Mucosa of gallbladder (tissue), 1 donor: ENCODE measurements around the gene CD84. TPM values are rescaled to one million over a fixed set of nuclear protein-coding genes. Genes with fewer than 3 reads are reported as not detected.
A peak's percentile ranks its signal among the peaks of the same experiment; 100 is the strongest.
"Not testable (repeated sequence)": the region's sequence is repeated elsewhere in the genome, so short reads cannot be mapped to it uniquely, and the experiment has no call there.

Source experiments
- DNase-seq: peaks from one replicate; pipeline ENCODE4 v3.0.0-alpha.2; 2020; ENCODE audit warnings: low spot score
- total RNA-seq: library from RNA; stranded (reverse); gene quantifications from one replicate; pipeline ENCODE4 v1.2.1, GENCODE V29; 2021
- donor health status: DM: no; HTN: no; CAD: no.

Gene CD84
- total RNA-seq, 1 donor from 2014 or later = 11.9 TPM

DNA sequence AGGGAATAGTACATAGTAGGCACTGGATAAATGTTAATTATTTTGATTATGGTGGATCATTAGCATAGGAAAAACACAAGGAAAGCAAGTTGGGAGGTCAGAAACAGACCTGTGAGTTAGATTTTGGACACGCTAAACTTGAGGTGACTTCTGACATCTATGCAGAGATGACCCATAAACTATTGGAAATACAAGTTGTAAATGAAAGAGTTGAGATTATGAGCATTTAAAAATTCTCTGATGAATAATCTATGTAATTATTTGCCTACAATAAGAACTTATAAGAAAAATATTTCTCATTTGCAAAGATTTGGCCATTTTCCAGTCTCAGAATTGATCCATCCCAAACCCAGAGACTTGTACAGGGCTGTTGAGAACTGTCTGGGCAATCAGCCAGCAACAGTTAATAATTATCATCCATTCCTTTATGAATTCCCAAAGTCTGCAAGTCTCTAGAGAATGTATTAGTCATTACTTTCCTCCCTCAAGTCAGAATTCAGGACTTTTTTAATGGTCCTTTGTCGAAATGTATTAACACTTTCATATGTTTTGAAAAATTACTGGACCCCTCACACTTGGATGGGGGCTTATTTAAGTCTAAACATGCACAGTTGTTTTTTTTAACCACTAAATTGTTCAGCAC lies 36.9 kb downstream of the CD84 start:
- DNase-seq = peak; percentile 72

DNA sequence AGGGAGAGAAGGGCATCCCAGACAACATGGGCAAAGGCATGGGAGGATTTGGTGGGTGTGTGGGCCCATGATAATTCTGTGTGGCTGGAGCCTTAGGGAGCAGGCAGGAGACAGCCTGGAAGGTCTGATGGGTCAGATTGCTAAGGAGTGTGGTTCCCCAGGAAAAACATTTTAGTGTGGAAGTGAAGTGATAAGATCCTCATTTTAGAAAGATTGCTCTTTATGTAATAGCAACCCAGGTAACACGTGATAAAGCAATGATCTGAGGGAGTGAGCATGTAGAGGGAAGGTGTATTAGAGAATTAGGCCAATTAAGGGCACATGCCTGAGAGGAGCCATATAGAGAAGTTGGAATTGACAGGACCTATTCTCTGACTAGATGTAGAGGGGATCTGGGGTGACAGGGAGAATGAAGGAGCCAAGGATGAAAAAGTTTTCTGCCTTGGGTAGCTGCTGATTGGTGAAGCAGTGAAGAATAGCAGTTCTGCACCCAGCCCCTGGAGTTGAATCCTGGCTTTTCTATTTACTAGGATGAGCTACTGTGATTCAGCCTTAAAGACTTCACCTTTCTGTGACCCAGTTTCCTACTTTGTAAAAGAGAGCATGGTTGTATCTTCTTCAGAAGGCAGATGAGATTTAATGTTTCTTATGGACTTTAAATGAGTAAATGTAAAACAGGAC lies 37.5 kb downstream of the CD84 start:
- DNase-seq = no peak

DNA sequence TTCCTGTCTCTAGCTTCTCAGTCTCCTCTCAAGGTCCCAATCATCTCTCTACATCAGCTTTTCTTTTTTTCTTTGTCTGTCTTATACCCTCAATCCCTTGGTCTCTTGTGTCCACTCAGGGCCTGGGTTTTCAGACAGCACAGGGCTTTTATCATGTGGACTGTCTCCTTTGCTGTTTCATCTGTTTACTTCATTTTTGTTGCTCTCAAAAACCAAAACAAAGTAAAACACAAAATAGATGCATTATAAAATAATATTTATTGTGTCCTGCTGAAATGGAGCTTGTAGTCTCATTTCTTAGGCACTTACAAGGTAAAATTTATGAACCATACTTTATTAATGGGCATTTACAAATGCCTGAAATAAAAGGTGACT lies 38.5 kb downstream of the CD84 start:
- no peak for DNase-seq

DNA sequence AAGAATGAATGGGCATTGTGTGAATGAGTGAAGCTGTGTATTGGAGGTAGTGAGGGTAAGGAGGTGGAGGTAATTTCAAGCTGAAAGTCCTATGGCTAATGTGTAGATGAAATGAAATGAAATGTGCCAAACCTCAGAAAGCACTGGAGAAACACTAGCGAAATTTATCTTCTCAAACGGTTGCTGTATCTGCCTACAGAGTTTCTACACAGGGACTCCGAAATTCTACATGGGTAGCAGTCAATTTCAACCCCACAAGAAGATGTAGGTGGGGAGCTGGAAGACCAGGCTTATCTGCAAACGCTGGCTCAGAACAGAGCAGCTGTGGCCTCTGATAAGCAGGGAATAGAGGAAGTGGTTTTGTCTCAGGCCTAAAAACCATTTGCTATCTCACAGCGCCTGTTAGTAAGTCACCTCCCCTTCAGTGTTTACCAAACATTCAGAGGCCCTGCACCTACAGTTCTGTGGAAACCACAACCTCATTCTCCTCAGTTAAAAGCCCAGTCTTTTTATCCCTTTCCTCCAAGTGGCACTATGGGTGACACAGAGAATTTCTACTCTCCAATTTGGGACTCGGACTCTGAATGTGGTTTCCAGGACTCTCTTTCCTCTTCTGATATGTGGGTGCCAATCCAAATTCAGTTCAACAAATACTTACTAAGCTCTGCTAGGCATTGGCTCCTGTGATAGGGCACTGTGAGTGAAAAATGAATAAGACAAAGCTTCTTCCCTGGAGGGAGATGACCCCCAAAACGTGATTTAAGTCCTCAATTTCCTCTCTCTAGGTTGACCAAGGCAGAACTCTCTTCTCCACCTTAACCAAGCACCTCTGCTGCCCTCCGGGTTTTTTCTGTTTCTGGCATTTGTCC lies 39.1 kb downstream of the CD84 start:
- peak; percentile 52 for DNase-seq

DNA sequence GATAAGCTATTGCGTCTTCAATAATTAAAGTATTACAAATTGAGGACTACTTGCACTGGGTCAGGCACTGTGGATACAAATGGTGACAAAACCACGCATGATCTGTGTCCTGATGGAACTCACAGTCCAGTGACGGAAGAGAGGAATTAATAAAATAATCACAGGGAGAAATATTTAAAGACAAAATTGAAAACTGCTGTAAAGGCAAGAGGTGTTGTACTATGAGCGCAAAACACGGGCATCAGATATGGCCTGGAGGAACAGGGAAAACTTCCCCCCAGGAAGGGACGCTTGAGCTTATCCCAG lies 39.7 kb downstream of the CD84 start:
- no peak for DNase-seq

DNA sequence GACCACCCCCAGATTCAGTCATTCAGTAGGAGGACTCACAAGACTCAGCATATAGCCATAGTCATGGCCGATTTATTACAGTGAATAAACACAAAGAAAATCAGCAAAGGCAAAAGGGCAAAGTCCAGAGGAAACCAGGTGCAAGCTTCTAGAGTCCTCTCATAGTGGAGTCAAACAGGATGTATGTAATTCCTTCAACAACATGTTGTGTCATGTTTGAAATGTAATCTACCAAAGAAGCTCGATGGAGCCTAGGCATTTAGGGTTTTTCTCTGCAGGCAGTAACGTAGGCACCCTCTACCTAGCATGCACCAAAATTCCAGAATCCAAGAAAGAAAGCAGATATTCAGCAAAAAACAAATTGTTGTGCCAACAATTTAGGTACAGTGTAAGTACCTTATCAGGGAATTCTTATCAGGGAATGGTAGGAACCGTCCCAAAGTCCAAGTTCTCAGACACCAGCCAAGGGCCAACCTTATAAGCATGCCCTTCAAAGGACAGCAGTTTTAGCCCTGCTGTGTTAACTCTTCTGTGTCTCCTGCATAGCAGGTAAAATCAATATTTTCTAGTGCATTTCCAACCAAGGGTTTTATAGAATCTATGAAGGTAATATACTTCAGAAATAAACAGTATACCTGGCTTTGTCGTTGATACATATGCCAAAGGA lies 40.2 kb downstream of the CD84 start:
- DNase-seq = peak; percentile 71

DNA sequence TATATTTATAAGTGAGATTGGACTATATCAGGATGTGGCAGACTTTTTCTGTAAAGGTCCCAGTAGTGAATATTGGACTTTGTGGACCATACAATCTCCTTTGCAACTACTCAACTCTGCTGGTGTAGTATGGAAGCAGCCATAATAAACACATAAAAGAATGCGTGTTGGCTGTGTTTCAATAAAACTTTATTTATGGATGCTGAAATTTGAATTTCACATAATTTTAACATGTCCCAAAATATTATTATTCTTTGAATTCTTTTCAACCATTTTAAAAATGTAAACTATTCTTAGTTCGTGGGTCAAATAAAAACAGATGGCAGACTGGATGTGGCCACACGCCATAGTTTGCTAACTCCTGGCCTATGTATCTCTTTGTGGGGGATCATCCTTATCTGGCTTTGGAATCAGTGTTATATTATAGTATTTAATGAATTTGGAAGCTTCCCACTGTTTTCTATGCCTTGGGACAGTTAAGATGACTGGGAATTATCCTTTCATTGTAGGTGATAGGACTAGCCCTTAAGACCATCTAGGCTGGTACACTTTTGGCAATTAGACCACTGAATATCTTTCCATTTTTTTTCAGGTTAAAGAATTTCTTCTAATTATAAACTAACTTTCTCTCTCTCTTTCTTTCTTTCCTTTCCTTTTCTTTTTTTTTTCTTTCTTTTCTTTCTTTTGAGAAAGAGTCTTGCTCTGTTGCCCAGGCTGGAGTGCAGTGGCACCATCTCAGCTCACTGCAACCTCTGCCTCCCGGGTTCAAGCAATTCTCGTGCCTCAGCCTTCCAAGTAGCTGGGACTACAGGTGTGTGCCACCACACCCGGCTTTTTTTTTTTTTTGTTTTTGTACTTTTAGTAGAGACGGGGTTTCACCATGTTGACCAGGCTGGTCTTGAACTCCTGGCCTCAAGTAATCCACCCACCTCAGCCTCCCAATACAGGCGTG lies 41.3 kb downstream of the CD84 start:
- DNase-seq = no peak

DNA sequence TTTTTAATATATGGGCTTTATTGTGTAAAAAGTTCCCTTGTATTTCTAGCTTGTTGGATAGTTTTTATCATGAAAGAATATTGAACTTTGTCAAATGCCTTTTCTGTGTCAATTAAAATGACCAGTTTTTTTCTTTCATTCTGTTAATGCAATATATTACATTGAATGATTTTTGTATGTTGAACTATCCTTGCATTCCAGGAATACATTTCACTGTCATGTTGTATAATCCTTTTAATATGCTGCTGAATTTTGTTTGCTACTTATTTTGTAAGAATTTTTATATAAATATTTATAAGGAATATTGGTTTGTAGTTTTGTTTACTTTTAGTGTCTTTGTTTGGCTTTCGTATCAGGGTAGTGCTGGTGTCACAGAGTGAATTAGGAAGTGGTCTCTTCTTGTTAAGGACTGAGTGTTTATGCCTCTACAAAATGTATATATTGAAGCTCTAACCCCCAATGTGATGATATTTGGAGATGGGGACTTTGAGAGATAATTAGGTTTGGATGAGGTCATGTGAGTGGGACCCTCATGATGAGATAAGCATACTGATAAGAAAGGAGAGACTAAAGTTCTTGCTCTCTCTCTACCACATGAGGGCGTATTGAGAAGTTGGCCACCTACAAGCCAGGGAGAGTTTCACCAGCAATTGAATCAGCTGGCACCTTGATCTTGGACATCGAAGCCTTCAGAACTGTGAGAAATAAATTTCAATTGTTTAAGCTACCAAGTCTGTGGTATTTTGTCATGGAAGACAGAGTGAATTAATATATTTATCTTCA lies 44.3 kb downstream of the CD84 start:
- no peak for DNase-seq

DNA sequence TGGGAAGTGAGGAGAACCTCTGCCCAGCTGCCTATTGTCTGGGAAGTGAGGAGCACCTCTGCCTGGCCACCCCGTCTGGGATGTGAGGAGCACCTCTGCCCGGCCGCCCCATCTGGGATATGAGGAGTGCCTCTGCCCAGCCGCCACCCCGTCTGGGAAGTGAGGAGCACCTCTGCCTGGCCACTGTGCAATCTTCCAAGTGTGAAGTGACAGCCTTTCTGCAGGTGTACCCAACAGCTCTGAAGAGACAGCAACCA lies 46.8 kb downstream of the CD84 start:
- DNase-seq = not testable (repeated sequence)

DNA sequence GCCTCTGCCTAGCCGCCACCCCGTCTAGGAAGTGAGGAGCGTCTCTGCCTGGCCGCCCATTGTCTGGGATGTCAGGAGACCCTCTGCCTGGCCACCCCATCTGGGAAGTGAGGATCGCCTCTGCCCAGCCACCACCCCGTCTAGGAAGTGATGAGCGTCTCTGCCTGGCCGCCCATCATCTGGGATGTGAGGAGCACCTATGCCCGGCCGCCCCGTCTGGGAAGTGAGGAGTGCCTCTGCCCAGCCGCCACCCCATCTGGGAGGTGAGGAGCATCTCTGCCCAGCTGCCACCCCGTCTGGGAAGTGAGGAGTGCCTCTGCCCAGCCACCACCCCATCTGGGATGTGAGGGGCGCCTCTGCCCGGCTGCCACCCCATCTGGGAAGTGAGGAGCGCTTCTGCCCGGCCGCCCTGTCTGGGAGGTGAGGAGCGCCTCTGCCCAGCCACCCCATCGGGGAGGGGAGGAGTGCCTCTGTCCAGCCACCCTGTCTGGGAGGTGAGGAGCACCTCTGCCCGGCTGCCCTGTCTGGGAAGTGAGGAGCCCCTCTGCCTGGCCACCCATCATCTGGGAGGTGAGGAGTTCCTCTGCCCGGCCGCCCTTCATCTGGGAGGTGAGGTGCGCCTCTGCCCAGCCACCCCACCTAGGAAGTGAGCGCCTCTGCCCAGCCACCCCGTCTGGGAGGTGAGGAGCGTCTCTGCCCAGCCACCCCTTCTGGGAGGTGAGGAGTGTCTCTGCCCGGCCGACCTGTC lies 47.3 kb downstream of the CD84 start:
- not testable (repeated sequence) for DNase-seq

DNA sequence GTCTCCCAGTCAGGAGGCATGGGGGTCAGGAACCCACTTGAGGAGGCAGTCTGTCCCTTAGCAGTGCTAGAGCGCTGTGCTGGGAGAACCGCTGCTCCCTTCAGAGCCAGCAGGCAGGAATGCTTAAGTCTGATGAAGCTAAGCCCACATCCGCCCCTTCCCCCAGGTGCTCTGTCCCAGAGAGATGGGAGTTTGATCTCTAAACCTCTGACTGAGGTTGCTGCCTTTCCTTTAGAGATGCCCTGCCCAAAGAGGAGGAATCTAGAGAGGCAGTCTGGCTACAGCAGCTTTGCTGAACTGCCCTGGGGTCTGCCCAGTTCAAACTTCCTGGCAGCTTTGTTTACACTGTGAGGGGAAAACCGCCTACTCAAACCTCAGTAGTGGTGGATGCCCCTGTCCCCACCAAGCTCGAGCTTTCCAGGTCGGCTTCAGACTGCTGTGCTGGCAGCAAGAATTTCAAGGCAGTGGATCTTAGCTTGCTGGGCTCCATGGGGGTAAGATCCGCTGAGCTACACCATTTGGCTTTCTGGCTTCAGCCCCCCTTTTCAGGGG lies 49.8 kb downstream of the CD84 start:
- DNase-seq = not testable (repeated sequence)

DNA sequence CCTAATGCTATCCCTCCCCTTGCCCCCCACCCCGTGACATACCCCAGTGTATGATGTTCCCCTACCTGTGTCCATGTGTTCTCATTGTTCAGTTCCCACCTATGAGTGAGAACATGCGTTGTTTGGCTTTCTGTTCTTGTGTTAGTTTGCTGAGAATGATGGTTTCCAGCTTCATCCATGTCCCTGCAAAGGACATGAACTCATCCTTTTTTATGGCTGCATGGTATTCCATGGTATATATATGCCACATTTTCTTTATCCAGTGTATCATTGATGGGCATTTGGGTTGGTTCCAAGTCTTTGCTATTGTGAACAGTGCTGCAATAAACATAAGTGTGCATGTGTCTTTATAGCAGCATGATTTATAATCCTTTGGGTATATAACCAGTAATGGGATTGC lies 55.5 kb downstream of the CD84 start:
- DNase-seq = not testable (repeated sequence)

DNA sequence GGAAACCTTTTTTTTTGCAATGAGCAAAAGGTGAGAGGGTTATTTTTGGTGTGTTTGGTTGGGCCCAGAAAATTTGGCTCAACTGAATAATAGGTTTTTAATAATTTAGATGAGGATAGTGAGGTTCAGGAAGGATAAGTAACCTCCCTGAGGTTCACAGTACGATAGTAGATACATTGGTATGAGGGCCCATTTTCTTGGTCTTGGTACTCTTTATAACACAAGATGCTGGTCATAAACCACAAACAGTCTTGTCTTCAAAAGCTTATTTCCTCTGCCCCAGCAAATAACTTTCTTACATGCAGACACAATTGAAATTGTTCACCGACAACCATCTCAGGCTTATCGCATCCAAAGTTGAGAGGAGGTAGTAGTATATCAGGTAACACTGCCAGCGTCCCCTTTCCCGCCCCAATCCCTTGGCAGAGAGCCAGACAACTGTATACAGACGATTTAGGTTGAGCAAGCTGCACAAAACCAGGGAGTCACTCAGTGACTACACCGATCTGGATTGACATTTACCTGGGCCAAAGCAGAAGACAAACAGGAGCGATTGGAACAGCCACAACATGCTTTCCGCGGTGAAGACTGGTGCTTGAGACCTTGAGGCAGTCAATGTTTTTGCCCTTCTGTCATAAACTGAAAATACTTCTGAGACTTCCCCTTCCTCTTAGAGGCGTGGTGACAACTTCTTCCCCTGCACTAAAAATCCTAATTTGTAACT lies 56.5 kb downstream of the CD84 start, which contains the start of gene SLAMF6:
TSS of gene SLAMF6 (minus strand) at position 634 of the 724 bp plus-strand sequence. CDS start at position 571, 63 bp downstream.
- no peak for DNase-seq

DNA sequence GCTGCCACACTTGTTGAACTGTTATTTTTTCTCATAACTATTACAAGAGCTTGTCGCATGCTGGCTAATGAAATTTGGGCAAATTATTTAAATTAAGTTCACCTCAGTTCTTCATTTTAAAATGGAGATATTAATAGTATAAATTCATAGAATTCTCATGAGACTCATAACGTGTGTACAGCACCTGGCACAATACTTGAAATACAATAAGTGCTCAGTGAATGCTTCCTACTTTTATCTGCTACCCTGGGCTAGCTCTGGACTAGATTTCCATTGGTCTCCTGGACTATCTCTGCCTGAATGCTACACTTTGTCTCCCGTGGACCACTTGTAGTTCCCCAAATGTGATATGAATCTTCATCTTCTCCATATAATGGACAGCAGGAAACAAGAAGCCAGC lies 57.2 kb downstream of the CD84 start:
- DNase-seq = no peak

DNA sequence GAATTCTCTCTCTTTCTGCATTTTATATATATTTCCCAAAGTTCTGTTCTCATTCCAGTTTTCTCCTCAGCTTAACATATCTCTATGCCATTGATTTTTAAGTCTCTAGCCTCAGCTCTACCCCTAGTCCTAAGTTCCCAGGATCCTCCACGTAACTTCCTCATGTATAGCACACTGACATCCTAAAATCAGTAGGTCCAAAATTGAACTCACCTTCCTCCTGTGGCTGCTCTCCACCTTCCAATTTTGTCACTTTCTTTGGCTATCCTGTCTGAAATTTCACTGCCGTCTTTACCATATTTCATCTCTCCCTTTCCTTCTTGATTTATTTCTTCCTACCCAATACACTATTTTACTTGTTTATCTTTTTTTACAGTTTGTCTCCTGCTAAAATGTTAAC lies 57.7 kb downstream of the CD84 start:
- DNase-seq = no peak

DNA sequence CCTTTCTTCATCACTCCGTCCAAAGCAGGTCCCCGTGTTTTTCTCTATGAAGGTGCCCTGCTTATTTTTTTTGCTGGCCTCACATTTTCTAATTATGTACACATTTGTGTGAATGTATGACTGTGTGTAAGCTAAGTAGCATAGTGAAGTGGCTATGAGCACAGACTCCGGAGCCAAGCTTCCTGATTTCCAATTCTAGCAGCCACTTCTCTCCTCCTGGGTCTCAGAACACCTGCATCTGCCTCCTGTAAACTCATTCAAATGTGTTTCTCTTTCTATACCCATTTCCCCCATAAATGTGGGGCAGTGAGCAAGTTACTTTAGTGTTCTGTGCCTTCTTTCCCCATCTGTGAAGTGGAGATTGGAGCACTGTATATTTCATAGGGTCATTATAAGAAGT lies 58.3 kb downstream of the CD84 start:
- DNase-seq = no peak

DNA sequence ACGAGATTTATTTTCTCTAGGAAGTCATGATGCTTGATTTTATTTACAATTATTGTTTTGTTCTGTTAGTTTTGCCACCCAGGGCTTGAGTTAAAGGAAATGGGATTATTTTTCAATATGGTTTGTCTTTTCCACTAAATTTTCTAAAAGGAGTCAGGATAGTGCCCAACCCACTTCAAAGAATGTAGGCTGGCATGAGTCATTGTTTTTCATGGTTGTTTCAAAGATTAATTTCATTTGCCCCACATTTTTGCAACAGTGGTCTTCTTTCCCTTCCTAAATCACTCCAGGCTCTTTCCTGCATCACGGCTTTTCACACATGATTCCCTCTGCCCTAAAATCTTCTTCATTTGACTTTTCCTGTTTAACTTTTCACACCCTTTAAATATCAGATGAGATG lies 58.7 kb downstream of the CD84 start:
- no peak for DNase-seq

DNA sequence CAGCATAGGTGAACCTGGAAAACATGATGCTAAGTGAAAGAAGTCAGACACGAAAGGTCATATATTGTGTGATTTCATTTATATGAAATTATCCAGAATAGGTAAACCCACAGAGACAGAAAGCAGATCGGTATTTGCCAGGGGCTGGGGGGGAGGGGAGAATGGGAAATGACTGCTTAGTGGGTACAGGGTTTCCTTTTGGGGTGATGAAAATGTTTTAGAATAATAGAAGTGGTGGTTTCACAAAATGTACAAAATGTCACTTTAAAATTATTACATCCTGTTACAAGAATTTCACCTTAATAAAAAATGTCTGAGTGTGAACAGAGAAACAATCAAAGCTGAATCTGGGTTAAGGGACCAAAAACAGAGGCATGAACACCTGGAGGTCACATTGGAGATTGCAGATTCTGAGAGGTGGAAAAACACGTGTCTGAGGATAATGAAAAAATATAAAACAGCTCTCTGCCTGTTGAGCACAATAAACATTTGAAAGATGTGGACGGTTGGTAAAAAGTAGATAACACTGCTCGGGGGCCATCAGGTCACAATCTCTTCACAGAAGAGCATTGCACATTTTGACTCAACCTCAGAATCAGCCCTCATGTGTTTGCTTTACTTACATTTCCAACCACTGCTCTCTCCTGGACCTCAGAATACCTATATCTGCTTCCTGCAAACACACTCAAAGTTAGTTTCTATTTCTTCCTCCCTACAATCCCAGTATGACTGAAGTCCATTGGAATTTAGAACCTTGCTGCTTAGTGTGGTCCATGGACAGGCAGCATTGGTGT lies 59.5 kb downstream of the CD84 start:
- no peak for DNase-seq
